ENCODE results near the gene MAGI3. TPM values are rescaled to one million over a fixed set of nuclear protein-coding genes. Genes with fewer than 3 reads are reported as not detected.

Gene MAGI3
- total RNA-seq, 1 experiment from 2014 or later, result 27.6 TPM

- H3K4me3 Mint-ChIP-seq (ENCODE audit: unreplicated experiment), result no peak overlapping the region
- ChIA-PET CTCF (no interaction called here), POLR2A (no interaction called here)
- intact Hi-C loops (cut with micrococcal nuclease; ENCODE audit: unreplicated experiment), result no loop called here
- Histone ChIP-seq H3K4me1 (no peaks in the 10 kb centered on the region), H3K36me3 (ENCODE audit: control insufficient read depth, insufficient read depth, low read length) (no peaks in the 10 kb centered on the region), H3K9me3 (no peaks in the 10 kb centered on the region), H3K27me3 (replicated peaks; ENCODE audit: control insufficient read depth, insufficient read depth, low read length) (no peaks in the 10 kb centered on the region), H3K4me3 (ENCODE audit: low read depth, low read length) (no peak overlapping the region)
- H3K4me1 Mint-ChIP-seq (ENCODE audit: low read depth, unreplicated experiment), result peaks cover 15% of the 10 kb centered on the region
- BruUV-seq (replicated peaks), result no TSS peak
- no peaks in the 10 kb centered on the region for H3K27me3 Mint-ChIP-seq (ENCODE audit: insufficient read depth, unreplicated experiment)
- DNase-seq, result no peak
- no peaks in the 10 kb centered on the region for H3K36me3 Mint-ChIP-seq (ENCODE audit: insufficient read depth, unreplicated experiment)
- H3K9me3 Mint-ChIP-seq (ENCODE audit: unreplicated experiment), result no peaks in the 10 kb centered on the region
- no peak overlapping the region for H3K27ac Mint-ChIP-seq (ENCODE audit: unreplicated experiment)
- TF ChIP-seq CTCF (IDR thresholded peaks at IDR 0.05; ENCODE audit: insufficient read depth in 1 of 2, low read depth in 1 of 2, low read length in 1 of 2, severe bottlenecking in 1 of 2, unreplicated experiment in 1 of 2), result no peak
Observed at GRCh38 chr1:113372546-113372945, 17.8 kb upstream of the MAGI3 start.

- intact Hi-C loops (cut with micrococcal nuclease; ENCODE audit: unreplicated experiment), result no loop called here
- Mint-ChIP-seq H3K36me3 (ENCODE audit: insufficient read depth, unreplicated experiment) (no peaks in the 10 kb centered on the region), H3K4me1 (ENCODE audit: low read depth, unreplicated experiment) (peaks cover 15% of the 10 kb centered on the region), H3K27ac (ENCODE audit: unreplicated experiment) (no peak overlapping the region), H3K27me3 (ENCODE audit: insufficient read depth, unreplicated experiment) (no peaks in the 10 kb centered on the region), H3K4me3 (ENCODE audit: unreplicated experiment) (no peak overlapping the region), H3K9me3 (ENCODE audit: unreplicated experiment) (no peaks in the 10 kb centered on the region)
- BruUV-seq (replicated peaks), result no TSS peak
- H3K36me3 ChIP-seq (ENCODE audit: control insufficient read depth, insufficient read depth, low read length), result no peaks in the 10 kb centered on the region
- H3K27me3 ChIP-seq (replicated peaks; ENCODE audit: control insufficient read depth, insufficient read depth, low read length), result no peaks in the 10 kb centered on the region
- CTCF ChIA-PET, result no interaction called here
- POLR2A ChIA-PET, result no interaction called here
- TF ChIP-seq CTCF (IDR thresholded peaks at IDR 0.05; ENCODE audit: insufficient read depth in 1 of 2, low read depth in 1 of 2, low read length in 1 of 2, severe bottlenecking in 1 of 2, unreplicated experiment in 1 of 2), result no peak
- DNase-seq, result no peak
- no peaks in the 10 kb centered on the region for H3K9me3 ChIP-seq
- H3K4me1 ChIP-seq, result no peaks in the 10 kb centered on the region
- no peak overlapping the region for H3K4me3 ChIP-seq (ENCODE audit: low read depth, low read length)
Observed at GRCh38 chr1:113373644-113374043, 16.7 kb upstream of the MAGI3 start.

- ChIA-PET CTCF (no interaction called here), POLR2A (no interaction called here)
- Mint-ChIP-seq H3K27ac (ENCODE audit: unreplicated experiment) (no peak overlapping the region), H3K4me3 (ENCODE audit: unreplicated experiment) (no peak overlapping the region), H3K36me3 (ENCODE audit: insufficient read depth, unreplicated experiment) (no peaks in the 10 kb centered on the region), H3K4me1 (ENCODE audit: low read depth, unreplicated experiment) (peaks cover 15% of the 10 kb centered on the region), H3K9me3 (ENCODE audit: unreplicated experiment) (no peaks in the 10 kb centered on the region), H3K27me3 (ENCODE audit: insufficient read depth, unreplicated experiment) (no peaks in the 10 kb centered on the region)
- Histone ChIP-seq H3K4me3 (ENCODE audit: low read depth, low read length) (no peak overlapping the region), H3K9me3 (no peaks in the 10 kb centered on the region), H3K27me3 (replicated peaks; ENCODE audit: control insufficient read depth, insufficient read depth, low read length) (no peaks in the 10 kb centered on the region), H3K36me3 (ENCODE audit: control insufficient read depth, insufficient read depth, low read length) (no peaks in the 10 kb centered on the region), H3K4me1 (no peaks in the 10 kb centered on the region)
- BruUV-seq (replicated peaks), result no TSS peak
- TF ChIP-seq CTCF (IDR thresholded peaks at IDR 0.05; ENCODE audit: insufficient read depth in 1 of 2, low read depth in 1 of 2, low read length in 1 of 2, severe bottlenecking in 1 of 2, unreplicated experiment in 1 of 2), result no peak
- no peak for DNase-seq
- intact Hi-C loops (cut with micrococcal nuclease; ENCODE audit: unreplicated experiment), result no loop called here
Observed at GRCh38 chr1:113375878-113376277, 14.4 kb upstream of the MAGI3 start.
